HepG2 (cell line): Measurements from ENCODE around the gene SND1. TPM values are rescaled to one million over a fixed set of nuclear protein-coding genes. Genes with fewer than 3 reads are reported as not detected.
A peak's percentile ranks its signal among the peaks of the same experiment; 100 is the strongest.

Experiments used
- ATAC-seq: fragments of 200-7000 bp; cut with Tn5 transposase; 3 replicates; pipeline ENCODE4 v1.9.1; 2020; ENCODE audit warnings: mild to moderate bottlenecking, moderate library complexity
- BruUV-seq: library from RNA; stranded (reverse); fragments of 400-500 nt; replicated peaks from 2 replicates; lab custom pipeline; 2021; lab: Mats Ljungman, UMichigan
- CTCF ChIA-PET: fragments of 300-600 bp; formaldehyde crosslinking; extraction: SDS; loops from one replicate; lab custom pipeline; 2021; ENCODE audit warnings: low total read pairs, inconsistent platforms, low intra/inter-chr PET ratio; lab: Yijun Ruan, JAX
- POLR2A ChIA-PET: fragments of 350-600 bp; sonication (Branson Sonifier 250); formaldehyde crosslinking; loops from one replicate; lab custom pipeline; 2020; ENCODE audit warnings: antibody characterized with exemption, inconsistent platforms; lab: Yijun Ruan, JAX
- DNase-seq: peaks from one replicate; pipeline ENCODE4 v3.0.0-alpha.2; 2015; ENCODE audit warnings: low spot score
- FAIRE-seq: peaks from 3 replicates; lab custom pipeline; 2011; peaks lifted over from hg19 to GRCh38; lab: Jason Lieb, UNC
- H2AFZ ChIP-seq: one replicate; pipeline ENCODE4 v1.6.1; 2011; ENCODE audit warnings: low read length, inconsistent platforms
- H3K27ac ChIP-seq: fragments of 300-600 bp; 3 replicates; pipeline ENCODE4 v1.8.0; 2011; ENCODE audit warnings: mixed run types, mild to moderate bottlenecking, mixed read lengths, low read length, inconsistent platforms; ENCODE audit not compliant: insufficient read depth; ENCODE audit errors: extremely low read length
- H3K27me3 ChIP-seq, 2 experiments: fragments of 200-600 bp in 1 of 2; 2 replicates in 1 of 2; 3 replicates in 1 of 2; pipeline versions ENCODE4 v1.6.0 to v1.8.0; 2011; ENCODE audit warnings: low read length in 2 of 2, mild to moderate bottlenecking in 2 of 2, moderate library complexity in 2 of 2, inconsistent platforms in 1 of 2; ENCODE audit not compliant: insufficient read depth in 2 of 2, control insufficient read depth in 1 of 2
- H3K36me3 ChIP-seq, 2 experiments: fragments of 200-600 bp in 1 of 2; replicated peaks in 1 of 2; 2 replicates in 1 of 2; 3 replicates in 1 of 2; pipeline versions ENCODE4 v1.5.1 to v1.8.0; 2011; ENCODE audit warnings: low read length in 2 of 2, inconsistent platforms in 1 of 2; ENCODE audit not compliant: insufficient read depth in 2 of 2, control insufficient read depth in 1 of 2
- H3K4me1 ChIP-seq: 2 replicates; pipeline ENCODE4 v1.5.1; 2012; ENCODE audit warnings: low read length, inconsistent platforms; ENCODE audit not compliant: insufficient read depth
- H3K4me2 ChIP-seq: 2 replicates; pipeline ENCODE4 v1.6.0; 2011; ENCODE audit warnings: low read depth, low read length, inconsistent platforms
- H3K4me3 ChIP-seq, 3 experiments: fragments of 200-600 bp in 1 of 3; sonication (generic), shearing (Covaris generic) in 1 of 3; replicated peaks in 1 of 3; 2 replicates each; pipeline ENCODE4 v1.5.1; 2011 to 2016; ENCODE audit warnings: low read length in 3 of 3, inconsistent platforms in 2 of 3, low read depth in 2 of 3, mild to moderate bottlenecking in 2 of 3, control low read depth in 1 of 3, mixed read lengths in 1 of 3; ENCODE audit not compliant: insufficient read depth in 1 of 3
- H3K79me2 ChIP-seq: one replicate; pipeline ENCODE4 v1.6.1; 2011; ENCODE audit warnings: low read length, inconsistent platforms; ENCODE audit not compliant: insufficient read depth
- H3K9ac ChIP-seq: 2 replicates; pipeline ENCODE4 v1.6.0; 2011; ENCODE audit warnings: mild to moderate bottlenecking, low read depth, low read length, inconsistent platforms; ENCODE audit not compliant: insufficient read depth
- H3K9me3 ChIP-seq: 2 replicates; pipeline ENCODE4 v1.5.1; 2012; ENCODE audit warnings: mild to moderate bottlenecking, low read length
- H4K20me1 ChIP-seq: 2 replicates; pipeline ENCODE4 v1.6.0; 2011; ENCODE audit warnings: inconsistent platforms, mild to moderate bottlenecking, low read length, moderate library complexity; ENCODE audit not compliant: insufficient read depth
- BRCA1 ChIP-seq: sonication (generic); formaldehyde crosslinking; IDR thresholded peaks from 2 replicates; pipeline ENCODE4 v1.4.0; 2020; ENCODE audit warnings: missing genetic modification reagents
- LCORL ChIP-seq, 2 experiments: fragments of 450-650 bp in 1 of 2; sonication (generic) in 1 of 2; formaldehyde crosslinking in 1 of 2; IDR thresholded peaks; 2 replicates each; pipeline versions ENCODE4 v1.5.0 to v1.6.1; 2017 to 2020; ENCODE audit warnings: antibody characterized with exemption in 1 of 2, missing genetic modification reagents in 1 of 2
- MED13 ChIP-seq: sonication (generic); formaldehyde crosslinking; IDR thresholded peaks from 2 replicates; pipeline ENCODE4 v1.5.0; 2020; ENCODE audit warnings: missing genetic modification reagents
- MTA1 ChIP-seq: sonication (generic); formaldehyde crosslinking; IDR thresholded peaks from 2 replicates; pipeline ENCODE4 v1.4.0; 2020; ENCODE audit warnings: missing genetic modification reagents, mild to moderate bottlenecking, borderline replicate concordance
- NCOR1 ChIP-seq: fragments of 200-600 bp; sonication (generic); IDR thresholded peaks from 2 replicates; pipeline ENCODE4 v1.7.0; 2017; ENCODE audit warnings: antibody characterized with exemption, low read length, borderline replicate concordance
- RBAK ChIP-seq: sonication (generic); formaldehyde crosslinking; IDR thresholded peaks from 2 replicates; pipeline ENCODE4 v1.5.1; 2020; ENCODE audit warnings: mild to moderate bottlenecking, missing genetic modification reagents
- ZMYM3 ChIP-seq: sonication (generic); formaldehyde crosslinking; IDR thresholded peaks from 2 replicates; pipeline ENCODE4 v1.5.1; 2020; ENCODE audit warnings: mild to moderate bottlenecking, missing genetic modification reagents
- ZNF597 ChIP-seq: sonication (generic); formaldehyde crosslinking; IDR thresholded peaks from 2 replicates; pipeline ENCODE4 v1.5.0; 2020; ENCODE audit warnings: missing genetic modification reagents
- ZNF770 ChIP-seq: sonication (generic); formaldehyde crosslinking; IDR thresholded peaks from 2 replicates; pipeline ENCODE4 v1.5.0; 2020; ENCODE audit warnings: mild to moderate bottlenecking, missing genetic modification reagents
- WGBS: methylation state at CpG from one replicate; pipeline ENCODE4 v1.1.6; 2017; ENCODE audit warnings: low lambda C conversion rate; 5-methylcytosine and 5-hydroxymethylcytosine counted together
- in situ Hi-C: cut with HindIII; loops from 2 replicates; pipeline ENCODE4 v1.10.0; 2017; ENCODE audit warnings: low pct_unique_long_range_greater_than_20kb; ENCODE audit not compliant: extremely low pct_ligation_motif_present
- intact Hi-C: fragments of 100-400 bp; cut with micrococcal nuclease; formaldehyde crosslinking; loops from one replicate; pipeline ENCODE4 v1.10.0; 2022; ENCODE audit not compliant: unreplicated experiment
- polyA plus RNA-seq, 8 experiments: library from polyadenylated mRNA; depleted of rRNA in 3 of 8; stranded (reverse) in 7 of 8; unstranded in 1 of 8; fragments of >200 nt; fragmentation: Illumina TruSeq in 4 of 8; extraction: Trizol in 4 of 8; gene quantifications; 2 replicates each; pipeline versions ENCODE4 v1.2.1 to v1.2.3, GENCODE V29; 2011 to 2016; ENCODE audit warnings: low read depth in 4 of 8, missing spikeins in 1 of 8, mixed read lengths in 1 of 8; ENCODE audit not compliant: insufficient read depth in 1 of 8
- total RNA-seq, 5 experiments: library from RNA; depleted of rRNA; stranded (reverse); fragments of >200 nt; fragmentation: Illumina TruSeq; extraction: Trizol; gene quantifications; 2 replicates each; pipeline ENCODE4 v1.2.3, GENCODE V29; 2016; ENCODE audit warnings: low read depth in 1 of 5

SND1 gene
- total and polyA plus RNA-seq, 2 of the 13 experiments (the other 11 are each of a cell fraction or from before 2014, with no cell fraction given): 110 to 182 TPM

- TF ChIP-seq ZNF597 (CRISPR knock-in tag) (no peak), BRCA1 (CRISPR knock-in tag) (no peak), ZMYM3 (no peak)
- TF ChIP-seq, all 625 proteins: peak for 0
Observed at GRCh38 chr7:128052404-128052803, 400.4 kb downstream of the SND1 start (continued).

GRCh38 chr7:128053023-128053422, 401.0 kb downstream of the SND1 start:
- Histone ChIP-seq H2AFZ (no peak overlapping the region), H3K4me1 (no peaks in the 10 kb centered on the region), H3K4me2 (no peak overlapping the region), H3K27me3 (no peaks in the 10 kb centered on the region), H3K36me3 (peaks cover 18 to 45% of the 10 kb centered on the region in 2 experiments; a peak in 4 of 5 replicates), H3K9me3 (no peaks in the 10 kb centered on the region), H3K9ac (no peak overlapping the region), H3K27ac (no peak overlapping the region), H4K20me1 (no peaks in the 10 kb centered on the region), H3K4me3 (no peak overlapping the region), H3K79me2 (no peaks in the 10 kb centered on the region)
- BruUV-seq: no TSS peak
- in situ Hi-C loops: no loop called here
- ChIA-PET CTCF (no interaction called here), POLR2A (no interaction called here)
- DNase-seq: no peak
- FAIRE-seq: no peak
- no peak for TF ChIP-seq RBAK
- no peak for TF ChIP-seq MED13 (CRISPR knock-in tag)
- TF ChIP-seq LCORL (IDR thresholded peaks at IDR 0.05): peak; percentile 40
- no peak for TF ChIP-seq LCORL (CRISPR knock-in tag; IDR thresholded peaks at IDR 0.05)
- ATAC-seq: no peak
- intact Hi-C loops: no loop called here

- WGBS: 94% methylated on average over 4 of the region's 5 CpGs
- Histone ChIP-seq H3K4me2 (no peak overlapping the region), H3K4me3 (no peak overlapping the region), H3K9ac (no peak overlapping the region), H4K20me1 (no peaks in the 10 kb centered on the region), H2AFZ (no peak overlapping the region), H3K79me2 (no peaks in the 10 kb centered on the region)
- no peak for FAIRE-seq
- TF ChIP-seq ZNF770 (no peak), NCOR1 (no peak), MTA1 (CRISPR knock-in tag) (no peak)
- TF ChIP-seq, all 625 proteins: peak for 0
- Histone ChIP-seq H3K9me3 (no peaks in the 10 kb centered on the region), H3K4me1 (no peaks in the 10 kb centered on the region), H3K36me3 (peaks cover 18 to 48% of the 10 kb centered on the region in 2 experiments), H3K27ac (no peak overlapping the region), H3K27me3 (no peaks in the 10 kb centered on the region)
- ATAC-seq (peak; percentile 48; the same call in 2 of the 3 replicates), DNase-seq (no peak)
- no TSS peak for BruUV-seq
- ChIA-PET CTCF (no interaction called here), POLR2A (no interaction called here)
- in situ Hi-C loops (no loop called here), intact Hi-C loops (no loop called here)
Observed at GRCh38 chr7:128053991-128054390, 402.0 kb downstream of the SND1 start.
